Measurements from ENCODE around the gene ASIC4. TPM values are rescaled to one million over a fixed set of nuclear protein-coding genes. Genes with fewer than 3 reads are reported as not detected.

ASIC4 gene
- total RNA-seq, 1 experiment from 2014 or later, result 0.17 TPM

DNA sequence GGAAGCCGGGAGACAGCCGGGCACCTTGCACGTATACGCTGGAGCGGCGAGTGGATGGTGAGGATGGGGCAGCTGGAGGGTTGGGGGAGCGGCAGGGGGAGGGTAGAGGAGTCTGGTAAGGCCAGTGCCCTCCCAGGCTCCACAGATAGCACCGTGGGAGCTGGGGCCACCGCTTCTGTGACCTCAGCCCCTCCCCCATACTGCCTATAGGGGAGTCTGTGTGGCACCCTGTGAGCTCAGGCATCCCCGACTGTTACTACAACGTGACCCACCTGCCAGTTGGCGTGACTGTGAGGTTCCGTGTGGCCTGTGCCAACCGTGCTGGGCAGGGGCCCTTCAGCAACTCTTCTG lies 25.5 kb upstream of the ASIC4 start:
- no peaks in the 10 kb centered on the region for H3K9me3 Mint-ChIP-seq (ENCODE audit: low read depth, unreplicated experiment)
- BruUV-seq (replicated peaks), result no TSS peak
- H3K27ac Mint-ChIP-seq (ENCODE audit: unreplicated experiment), result no peak overlapping the region
- intact Hi-C loops (cut with micrococcal nuclease; ENCODE audit: unreplicated experiment), result no loop called here
- H3K27me3 Mint-ChIP-seq (ENCODE audit: unreplicated experiment), result peaks cover 69% of the 10 kb centered on the region
- CTCF ChIA-PET, result interaction anchor here (0.6 kb wide), 1 partner anchor 61 kb away, joined by 5 read pairs; no protein-coding TSS in a partner anchor
- no peaks in the 10 kb centered on the region for H3K36me3 Mint-ChIP-seq (ENCODE audit: insufficient read depth, unreplicated experiment)
- DNase-seq, result no peak
- H3K4me3 Mint-ChIP-seq (ENCODE audit: low read depth, unreplicated experiment), result no peak overlapping the region
- no peaks in the 10 kb centered on the region for H3K4me1 Mint-ChIP-seq (ENCODE audit: low read depth, unreplicated experiment)
- TF ChIP-seq, protein P1, sequence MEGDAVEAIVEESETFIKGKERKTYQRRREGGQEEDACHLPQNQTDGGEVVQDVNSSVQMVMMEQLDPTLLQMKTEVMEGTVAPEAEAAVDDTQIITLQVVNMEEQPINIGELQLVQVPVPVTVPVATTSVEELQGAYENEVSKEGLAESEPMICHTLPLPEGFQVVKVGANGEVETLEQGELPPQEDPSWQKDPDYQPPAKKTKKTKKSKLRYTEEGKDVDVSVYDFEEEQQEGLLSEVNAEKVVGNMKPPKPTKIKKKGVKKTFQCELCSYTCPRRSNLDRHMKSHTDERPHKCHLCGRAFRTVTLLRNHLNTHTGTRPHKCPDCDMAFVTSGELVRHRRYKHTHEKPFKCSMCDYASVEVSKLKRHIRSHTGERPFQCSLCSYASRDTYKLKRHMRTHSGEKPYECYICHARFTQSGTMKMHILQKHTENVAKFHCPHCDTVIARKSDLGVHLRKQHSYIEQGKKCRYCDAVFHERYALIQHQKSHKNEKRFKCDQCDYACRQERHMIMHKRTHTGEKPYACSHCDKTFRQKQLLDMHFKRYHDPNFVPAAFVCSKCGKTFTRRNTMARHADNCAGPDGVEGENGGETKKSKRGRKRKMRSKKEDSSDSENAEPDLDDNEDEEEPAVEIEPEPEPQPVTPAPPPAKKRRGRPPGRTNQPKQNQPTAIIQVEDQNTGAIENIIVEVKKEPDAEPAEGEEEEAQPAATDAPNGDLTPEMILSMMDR (IDR thresholded peaks at IDR 0.05; ENCODE audit: unreplicated experiment), result no peak

DNA sequence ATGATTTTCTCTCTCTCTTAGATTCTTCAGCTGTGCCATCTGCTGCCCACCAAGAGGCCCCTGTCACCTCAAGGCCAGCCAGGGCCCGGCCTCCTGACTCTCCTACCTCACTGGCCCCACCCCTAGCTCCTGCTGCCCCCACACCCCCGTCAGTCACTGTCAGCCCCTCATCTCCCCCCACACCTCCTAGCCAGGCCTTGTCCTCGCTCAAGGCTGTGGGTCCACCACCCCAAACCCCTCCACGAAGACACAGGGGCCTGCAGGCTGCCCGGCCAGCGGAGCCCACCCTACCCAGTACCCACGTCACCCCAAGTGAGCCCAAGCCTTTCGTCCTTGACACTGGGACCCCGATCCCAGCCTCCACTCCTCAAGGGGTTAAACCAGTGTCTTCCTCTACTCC lies 25.0 kb upstream of the ASIC4 start:
- CTCF ChIA-PET, result no interaction called here
- H3K27me3 Mint-ChIP-seq (ENCODE audit: unreplicated experiment), result peaks cover 69% of the 10 kb centered on the region
- DNase-seq, result no peak
- no peaks in the 10 kb centered on the region for H3K9me3 Mint-ChIP-seq (ENCODE audit: low read depth, unreplicated experiment)
- H3K36me3 Mint-ChIP-seq (ENCODE audit: insufficient read depth, unreplicated experiment), result no peaks in the 10 kb centered on the region
- TF ChIP-seq, protein P1 (IDR thresholded peaks at IDR 0.05; ENCODE audit: unreplicated experiment), result no peak
- H3K4me1 Mint-ChIP-seq (ENCODE audit: low read depth, unreplicated experiment), result no peaks in the 10 kb centered on the region
- H3K4me3 Mint-ChIP-seq (ENCODE audit: low read depth, unreplicated experiment), result no peak overlapping the region
- intact Hi-C loops (cut with micrococcal nuclease; ENCODE audit: unreplicated experiment), result no loop called here
- H3K27ac Mint-ChIP-seq (ENCODE audit: unreplicated experiment), result no peak overlapping the region
- BruUV-seq (replicated peaks), result no TSS peak

DNA sequence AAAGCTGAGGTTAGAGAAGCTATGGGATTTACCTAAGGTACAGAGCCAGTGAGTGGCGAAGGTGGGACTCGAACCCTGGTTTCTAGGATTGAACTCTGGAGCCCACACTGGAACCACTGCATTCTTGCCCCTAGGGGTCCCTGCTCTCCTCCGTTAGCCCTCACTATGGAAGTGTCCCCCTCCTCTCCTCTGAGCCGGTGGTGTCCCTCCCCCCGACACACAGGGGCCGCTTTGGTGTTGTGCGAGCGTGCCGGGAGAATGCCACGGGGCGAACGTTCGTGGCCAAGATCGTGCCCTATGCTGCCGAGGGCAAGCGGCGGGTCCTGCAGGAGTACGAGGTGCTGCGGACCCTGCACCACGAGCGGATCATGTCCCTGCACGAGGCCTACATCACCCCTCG lies 24.1 kb upstream of the ASIC4 start:
- no TSS peak for BruUV-seq (replicated peaks)
- TF ChIP-seq, protein P1 (IDR thresholded peaks at IDR 0.05; ENCODE audit: unreplicated experiment), result peak; percentile 21
- Mint-ChIP-seq H3K27me3 (ENCODE audit: unreplicated experiment) (peaks cover 73% of the 10 kb centered on the region), H3K36me3 (ENCODE audit: insufficient read depth, unreplicated experiment) (no peaks in the 10 kb centered on the region), H3K9me3 (ENCODE audit: low read depth, unreplicated experiment) (no peaks in the 10 kb centered on the region), H3K4me3 (ENCODE audit: low read depth, unreplicated experiment) (no peak overlapping the region), H3K27ac (ENCODE audit: unreplicated experiment) (no peak overlapping the region), H3K4me1 (ENCODE audit: low read depth, unreplicated experiment) (no peaks in the 10 kb centered on the region)
- intact Hi-C loops (cut with micrococcal nuclease; ENCODE audit: unreplicated experiment), result no loop called here
- CTCF ChIA-PET, result no interaction called here
- no peak for DNase-seq

DNA sequence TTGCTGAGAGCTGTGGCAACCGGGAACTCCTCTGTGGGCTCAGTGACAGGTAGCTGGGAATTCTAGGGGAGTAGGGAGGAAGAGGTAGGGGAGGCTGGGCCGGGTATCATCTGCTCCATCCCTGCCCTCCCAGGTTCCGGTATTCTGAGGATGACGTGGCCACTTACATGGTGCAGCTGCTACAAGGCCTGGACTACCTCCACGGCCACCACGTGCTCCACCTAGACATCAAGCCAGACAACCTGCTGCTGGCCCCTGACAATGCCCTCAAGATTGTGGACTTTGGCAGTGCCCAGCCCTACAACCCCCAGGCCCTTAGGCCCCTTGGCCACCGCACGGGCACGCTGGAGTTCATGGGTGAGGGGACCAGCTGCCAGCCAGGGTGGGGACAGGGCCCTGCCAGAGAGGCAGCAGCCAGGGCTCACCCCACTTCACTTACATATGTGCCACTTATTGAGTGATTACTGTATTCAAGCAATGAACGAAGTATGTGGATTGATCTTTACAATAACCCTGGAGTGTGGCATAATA lies 23.6 kb upstream of the ASIC4 start:
- Mint-ChIP-seq H3K27me3 (ENCODE audit: unreplicated experiment) (peaks cover 72% of the 10 kb centered on the region), H3K4me3 (ENCODE audit: low read depth, unreplicated experiment) (no peak overlapping the region), H3K9me3 (ENCODE audit: low read depth, unreplicated experiment) (no peaks in the 10 kb centered on the region), H3K36me3 (ENCODE audit: insufficient read depth, unreplicated experiment) (no peaks in the 10 kb centered on the region), H3K27ac (ENCODE audit: unreplicated experiment) (no peak overlapping the region), H3K4me1 (ENCODE audit: low read depth, unreplicated experiment) (no peaks in the 10 kb centered on the region)
- intact Hi-C loops (cut with micrococcal nuclease; ENCODE audit: unreplicated experiment), result no loop called here
- TF ChIP-seq, protein P1 (IDR thresholded peaks at IDR 0.05; ENCODE audit: unreplicated experiment), result no peak
- CTCF ChIA-PET, result no interaction called here
- no TSS peak for BruUV-seq (replicated peaks)
- DNase-seq, result no peak
